Measurements from ENCODE around the gene COL4A2.

The COL4A2 gene

DNA sequence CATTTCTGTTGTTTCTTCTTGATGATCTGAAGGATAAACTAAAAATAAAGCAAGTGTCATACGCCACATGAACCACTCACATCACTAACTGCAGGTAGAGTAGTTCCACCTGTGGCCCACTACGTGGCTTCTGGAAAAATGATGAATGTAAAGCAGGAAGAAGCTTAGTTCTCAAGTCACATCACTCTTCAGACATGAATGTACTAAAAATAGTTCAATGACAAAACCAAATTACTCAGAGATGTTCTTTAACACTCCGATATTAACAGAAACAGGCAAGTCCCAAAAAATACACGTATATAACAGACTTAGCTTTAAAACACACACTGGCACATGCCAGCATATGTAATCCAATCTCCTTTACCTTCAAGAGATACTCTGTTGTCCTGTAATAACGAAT lies 232.8 kb downstream of the COL4A2 start:
- Histone ChIP-seq H3K4me3 (ENCODE audit: low read depth, low read length) (no peak overlapping the region), H3K27me3 (ENCODE audit: insufficient read depth, low read depth, severe bottlenecking) (no peaks in the 10 kb centered on the region), H3K27ac (no peak overlapping the region), H3K9me3 (ENCODE audit: severe bottlenecking) (peaks cover 6% of the 10 kb centered on the region), H3K36me3 (no peaks in the 10 kb centered on the region)
- TF ChIP-seq, protein P1, sequence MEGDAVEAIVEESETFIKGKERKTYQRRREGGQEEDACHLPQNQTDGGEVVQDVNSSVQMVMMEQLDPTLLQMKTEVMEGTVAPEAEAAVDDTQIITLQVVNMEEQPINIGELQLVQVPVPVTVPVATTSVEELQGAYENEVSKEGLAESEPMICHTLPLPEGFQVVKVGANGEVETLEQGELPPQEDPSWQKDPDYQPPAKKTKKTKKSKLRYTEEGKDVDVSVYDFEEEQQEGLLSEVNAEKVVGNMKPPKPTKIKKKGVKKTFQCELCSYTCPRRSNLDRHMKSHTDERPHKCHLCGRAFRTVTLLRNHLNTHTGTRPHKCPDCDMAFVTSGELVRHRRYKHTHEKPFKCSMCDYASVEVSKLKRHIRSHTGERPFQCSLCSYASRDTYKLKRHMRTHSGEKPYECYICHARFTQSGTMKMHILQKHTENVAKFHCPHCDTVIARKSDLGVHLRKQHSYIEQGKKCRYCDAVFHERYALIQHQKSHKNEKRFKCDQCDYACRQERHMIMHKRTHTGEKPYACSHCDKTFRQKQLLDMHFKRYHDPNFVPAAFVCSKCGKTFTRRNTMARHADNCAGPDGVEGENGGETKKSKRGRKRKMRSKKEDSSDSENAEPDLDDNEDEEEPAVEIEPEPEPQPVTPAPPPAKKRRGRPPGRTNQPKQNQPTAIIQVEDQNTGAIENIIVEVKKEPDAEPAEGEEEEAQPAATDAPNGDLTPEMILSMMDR (IDR thresholded peaks at IDR 0.05; ENCODE audit: low read depth, low read length), result no peak
- DNase-seq, result no peak

DNA sequence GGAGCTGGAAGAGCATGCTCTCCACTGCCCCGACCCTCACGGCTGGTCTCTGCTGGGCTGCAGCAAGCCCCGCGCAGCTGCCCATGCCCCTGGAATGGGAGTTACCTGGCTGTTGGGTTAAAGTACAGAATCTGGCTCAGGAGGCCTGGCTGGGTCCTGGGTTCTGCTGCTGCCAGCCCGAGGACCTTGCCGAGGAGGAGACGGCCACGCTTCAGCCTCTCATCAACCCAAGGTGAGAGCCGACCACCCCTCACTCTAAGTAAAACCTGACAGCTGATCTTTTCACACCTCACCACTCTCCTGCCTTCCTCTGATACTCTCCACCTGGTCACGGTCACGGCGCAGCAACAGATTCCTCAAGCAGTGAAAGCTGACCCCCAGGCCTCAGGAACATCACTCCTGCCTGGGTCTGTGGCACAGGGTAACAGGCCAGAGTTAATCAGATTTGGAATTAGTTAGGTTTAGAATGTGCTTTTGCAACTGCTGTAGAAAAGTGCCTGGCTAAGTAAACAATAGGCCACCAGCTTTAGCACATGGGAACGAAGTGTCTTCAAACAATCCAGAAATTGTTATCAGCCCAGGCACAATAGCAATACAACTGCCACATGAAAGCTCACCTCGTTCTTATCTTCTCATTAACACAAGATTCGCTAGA lies 233.9 kb downstream of the COL4A2 start:
- TF ChIP-seq, protein P1 (IDR thresholded peaks at IDR 0.05; ENCODE audit: low read depth, low read length), result no peak
- no peak overlapping the region for H3K4me3 ChIP-seq (ENCODE audit: low read depth, low read length)
- DNase-seq, result peak; percentile 43
- H3K36me3 ChIP-seq, result no peaks in the 10 kb centered on the region
- H3K9me3 ChIP-seq (ENCODE audit: severe bottlenecking), result peaks cover 6% of the 10 kb centered on the region
- no peaks in the 10 kb centered on the region for H3K27me3 ChIP-seq (ENCODE audit: insufficient read depth, low read depth, severe bottlenecking)
- H3K27ac ChIP-seq, result no peak overlapping the region

DNA sequence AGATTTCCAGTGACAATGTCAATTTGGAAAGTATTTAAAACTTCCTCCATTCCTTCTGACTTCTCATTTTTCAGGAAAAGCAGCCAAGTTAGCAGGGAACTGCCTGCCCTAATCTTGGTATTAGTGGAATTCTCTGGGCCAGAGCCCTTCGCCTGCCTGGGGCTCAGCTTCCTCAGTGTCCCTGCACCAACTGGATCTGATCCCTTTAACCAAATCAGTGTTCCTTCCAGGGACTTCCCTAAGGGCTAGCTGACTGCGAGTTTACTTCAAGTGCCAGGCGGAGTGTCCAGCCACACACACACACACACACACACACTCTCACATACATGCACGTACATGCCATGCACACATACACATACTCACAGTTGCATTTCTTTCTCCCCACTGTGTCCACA lies 234.4 kb downstream of the COL4A2 start:
- TF ChIP-seq, protein P1 (IDR thresholded peaks at IDR 0.05; ENCODE audit: low read depth, low read length), result no peak
- Histone ChIP-seq H3K9me3 (ENCODE audit: severe bottlenecking) (peaks cover 6% of the 10 kb centered on the region), H3K27ac (no peak overlapping the region), H3K4me3 (ENCODE audit: low read depth, low read length) (no peak overlapping the region), H3K36me3 (no peaks in the 10 kb centered on the region), H3K27me3 (ENCODE audit: insufficient read depth, low read depth, severe bottlenecking) (no peaks in the 10 kb centered on the region)
- DNase-seq, result no peak

DNA sequence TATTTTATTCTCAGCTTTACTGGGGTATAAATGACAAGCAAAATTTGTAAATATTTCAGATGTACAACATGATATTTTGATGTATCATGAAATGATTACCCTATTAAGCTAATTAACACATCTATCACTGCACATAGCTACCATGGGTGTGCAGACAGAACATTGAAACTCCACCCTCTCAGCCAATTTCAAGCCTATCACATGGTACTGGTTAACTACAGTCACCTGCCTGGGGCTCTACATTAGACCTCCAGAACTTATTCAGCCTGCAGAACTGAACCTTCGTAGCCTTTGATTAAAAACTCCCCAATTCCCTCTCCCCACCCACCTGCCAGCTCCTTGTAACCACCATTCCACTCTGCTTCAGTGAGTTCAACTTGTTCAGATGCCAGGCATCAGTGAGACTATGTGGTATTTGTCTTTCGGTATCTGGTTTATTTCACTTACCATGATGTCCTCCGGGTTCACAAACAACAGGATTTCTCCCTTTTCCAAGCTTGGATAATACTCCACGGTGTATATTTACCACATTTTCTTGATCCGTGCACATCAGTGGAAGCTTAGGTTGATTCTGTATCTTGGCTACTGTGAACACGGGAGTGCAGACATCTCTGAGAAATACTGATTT lies 235.2 kb downstream of the COL4A2 start:
- H3K27ac ChIP-seq, result no peak overlapping the region

DNA sequence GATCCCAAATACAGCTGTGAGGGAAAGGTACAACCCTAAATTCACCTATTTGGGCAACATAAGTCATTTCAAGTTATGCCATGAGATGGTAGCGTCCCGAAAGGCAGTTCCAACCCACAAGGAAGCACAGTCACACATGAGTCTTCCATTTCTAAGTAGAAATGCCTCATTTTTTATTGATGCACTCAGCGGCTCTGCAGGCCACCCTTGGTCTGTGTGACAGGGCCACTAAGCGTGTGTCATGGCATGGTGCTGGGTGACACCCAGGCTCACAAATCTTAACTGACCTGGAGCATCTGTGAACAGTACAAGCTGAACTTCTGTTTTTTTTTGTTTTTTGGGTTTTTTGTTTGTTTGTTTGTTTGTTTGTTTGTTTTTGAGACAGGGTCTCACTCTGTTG lies 239.3 kb downstream of the COL4A2 start:
- Histone ChIP-seq H3K27me3 (ENCODE audit: insufficient read depth, low read depth, severe bottlenecking) (no peaks in the 10 kb centered on the region), H3K27ac (no peak overlapping the region), H3K9me3 (ENCODE audit: severe bottlenecking) (peaks cover 6% of the 10 kb centered on the region), H3K4me3 (ENCODE audit: low read depth, low read length) (no peak overlapping the region), H3K36me3 (no peaks in the 10 kb centered on the region)
- DNase-seq, result no peak
- TF ChIP-seq, protein P1 (IDR thresholded peaks at IDR 0.05; ENCODE audit: low read depth, low read length), result no peak

More for the DNA sequence above, 235.2 kb downstream of the COL4A2 start:
- peaks cover 6% of the 10 kb centered on the region for H3K9me3 ChIP-seq (ENCODE audit: severe bottlenecking)
- no peak for DNase-seq
- H3K36me3 ChIP-seq, result no peaks in the 10 kb centered on the region
- no peaks in the 10 kb centered on the region for H3K27me3 ChIP-seq (ENCODE audit: insufficient read depth, low read depth, severe bottlenecking)
- no peak overlapping the region for H3K4me3 ChIP-seq (ENCODE audit: low read depth, low read length)
- TF ChIP-seq, protein P1 (IDR thresholded peaks at IDR 0.05; ENCODE audit: low read depth, low read length), result no peak

All from WERI-Rb-1 (cell line).